Fibroblast of peridontal ligament (primary cell): ENCODE results near the gene FOXRED1.
"Not testable (repeated sequence)": the region's sequence is repeated elsewhere in the genome, so short reads cannot be mapped to it uniquely, and the experiment has no call there.

Source experiments
- DNase-seq: peaks from one replicate; pipeline ENCODE4 v3.0.0-alpha.2; 2010; ENCODE audit errors: extremely low read depth

The FOXRED1 gene

GRCh38 chr11:126277322-126277721 is 8.4 kb downstream of the FOXRED1 start:
- DNase-seq, result no peak

- no peak for DNase-seq
These were observed 8.8 kb downstream of the FOXRED1 start for GRCh38 chr11:126277780-126278179.

- DNase-seq, result no peak
These were observed 10.2 kb downstream of the FOXRED1 start for GRCh38 chr11:126279191-126279590.

- no peak for DNase-seq
These were observed 11.6 kb downstream of the FOXRED1 start for GRCh38 chr11:126280595-126280994.

- no peak for DNase-seq
These were observed 12.3 kb downstream of the FOXRED1 start for GRCh38 chr11:126281245-126281644.

- DNase-seq, result no peak
These were observed 12.8 kb downstream of the FOXRED1 start for GRCh38 chr11:126281666-126282175.

- peak; percentile 56 for DNase-seq
These were observed 13.4 kb downstream of the FOXRED1 start for GRCh38 chr11:126282361-126282735.

GRCh38 chr11:126282736-126283591 is 14.0 kb downstream of the FOXRED1 start, which contains the start of gene TIRAP:
TSS of gene TIRAP (plus strand) at chr11:126283093. CDS start at chr11:126290895, 7,802 bp downstream.
- DNase-seq, result peak; percentile 46

- peak; percentile 97 for DNase-seq
These were observed 15.9 kb downstream of the FOXRED1 start for GRCh38 chr11:126284829-126285228.

GRCh38 chr11:126288237-126288636 is 19.3 kb downstream of the FOXRED1 start:
- DNase-seq, result no peak

GRCh38 chr11:126290887-126291286 is 21.9 kb downstream of the FOXRED1 start:
- DNase-seq, result no peak

- no peak for DNase-seq
These were observed 24.8 kb downstream of the FOXRED1 start for GRCh38 chr11:126293726-126294125.

GRCh38 chr11:126297004-126297403 is 28.1 kb downstream of the FOXRED1 start:
- no peak for DNase-seq

GRCh38 chr11:126303623-126304456 is 34.9 kb downstream of the FOXRED1 start, which contains the start of gene DCPS:
TSS of gene DCPS (plus strand) at chr11:126304060. CDS start at chr11:126304081, 21 bp downstream.
- peak; percentile 86 for DNase-seq

GRCh38 chr11:126304457-126305075 is 35.6 kb downstream of the FOXRED1 start:
- DNase-seq, result no peak

GRCh38 chr11:126305699-126306098 is 36.7 kb downstream of the FOXRED1 start:
- no peak for DNase-seq

GRCh38 chr11:126307706-126308105 is 38.8 kb downstream of the FOXRED1 start:
- DNase-seq, result peak; percentile 67

- DNase-seq, result no peak
These were observed 39.3 kb downstream of the FOXRED1 start for GRCh38 chr11:126308271-126308671.

GRCh38 chr11:126308771-126309170 is 39.8 kb downstream of the FOXRED1 start:
- DNase-seq, result not testable (repeated sequence)

GRCh38 chr11:126310200-126310991 is 41.4 kb downstream of the FOXRED1 start:
- DNase-seq, result peak; percentile 77

- no peak for DNase-seq
These were observed 42.0 kb downstream of the FOXRED1 start for GRCh38 chr11:126310992-126311310.
